Loucy (cell line): ENCODE data around the gene GGCX.

ENCODE experiments used
- H2AFZ ChIP-seq: fragments of 200-600 bp; sonication (generic); 2 replicates; pipeline ENCODE4 v1.6.0; 2016; ENCODE audit warnings: antibody characterized with exemption, mild to moderate bottlenecking, low read length, moderate library complexity
- H3F3A ChIP-seq: fragments of 200-600 bp; 2 replicates; pipeline ENCODE4 v1.6.0; 2016; ENCODE audit warnings: antibody characterized with exemption, low read depth, mild to moderate bottlenecking
- H3K27me3 ChIP-seq: fragments of 200-600 bp; sonication (generic); 2 replicates; pipeline ENCODE4 v1.6.1; 2014; ENCODE audit warnings: low read length, mild to moderate bottlenecking; ENCODE audit not compliant: insufficient read depth, poor library complexity, severe bottlenecking
- H3K36me3 ChIP-seq: fragments of 200-600 bp; sonication (generic); 2 replicates; pipeline ENCODE4 v1.6.1; 2016; ENCODE audit warnings: low read length; ENCODE audit not compliant: insufficient read depth
- H3K4me1 ChIP-seq: fragments of 200-600 bp; sonication (generic); 2 replicates; pipeline ENCODE4 v1.5.1; 2014; ENCODE audit warnings: low read length, mild to moderate bottlenecking; ENCODE audit not compliant: insufficient read depth, poor library complexity, severe bottlenecking
- H3K4me2 ChIP-seq: fragments of 200-600 bp; sonication (generic); 2 replicates; pipeline ENCODE4 v1.6.0; 2014; ENCODE audit warnings: antibody characterized with exemption, low read length, low read depth, mild to moderate bottlenecking; ENCODE audit not compliant: poor library complexity, severe bottlenecking
- H3K4me3 ChIP-seq: fragments of 200-600 bp; sonication (generic); 2 replicates; pipeline ENCODE4 v1.5.1; 2014; ENCODE audit warnings: low read length, mild to moderate bottlenecking, mixed read lengths; ENCODE audit not compliant: poor library complexity, severe bottlenecking
- H3K79me2 ChIP-seq: fragments of 200-600 bp; sonication (generic); 2 replicates; pipeline ENCODE4 v1.6.1; 2014; ENCODE audit warnings: low read length; ENCODE audit not compliant: insufficient read depth
- H3K9ac ChIP-seq: fragments of 200-600 bp; sonication (generic); 2 replicates; pipeline ENCODE4 v1.6.0; 2014; ENCODE audit warnings: mild to moderate bottlenecking, low read depth, low read length, moderate library complexity; ENCODE audit not compliant: poor library complexity, severe bottlenecking
- H3K9me2 ChIP-seq: fragments of 200-600 bp; sonication (generic); replicated peaks from 2 replicates; pipeline ENCODE4 v1.6.1; 2016; ENCODE audit warnings: low read depth, low read length, mixed read lengths
- H3K9me3 ChIP-seq: fragments of 200-600 bp; sonication (generic); 2 replicates; pipeline ENCODE4 v1.6.1; 2014; ENCODE audit warnings: mild to moderate bottlenecking, antibody characterized with exemption, low read length, low read depth; ENCODE audit not compliant: insufficient read depth
- H4K20me1 ChIP-seq: fragments of 200-600 bp; sonication (generic); 2 replicates; pipeline ENCODE4 v1.6.0; 2014; ENCODE audit warnings: antibody characterized with exemption, low read length, mild to moderate bottlenecking; ENCODE audit not compliant: insufficient read depth, poor library complexity, severe bottlenecking
- CTCF ChIP-seq: fragments of 200-600 bp; sonication (generic); conservative IDR thresholded peaks from 2 replicates; pipeline ENCODE4 v1.5.1; 2014; ENCODE audit warnings: mild to moderate bottlenecking, antibody characterized with exemption, low read length
- EZH2phosphoT487 ChIP-seq: fragments of 200-600 bp; IDR thresholded peaks from 2 replicates; pipeline ENCODE4 v1.6.1; 2018; ENCODE audit warnings: antibody characterized with exemption, mild to moderate bottlenecking, moderate library complexity, borderline replicate concordance

Gene GGCX

GRCh38 chr2:85523062-85523902 is 38.0 kb downstream of the GGCX start:
- H4K20me1 ChIP-seq = no peaks in the 10 kb centered on the region
- H3K4me3 ChIP-seq = no peak overlapping the region
- no peaks in the 10 kb centered on the region for H3K27me3 ChIP-seq
- no peak overlapping the region for H3K4me2 ChIP-seq
- H2AFZ ChIP-seq = no peak overlapping the region
- no peaks in the 10 kb centered on the region for H3K9me3 ChIP-seq
- no peaks in the 10 kb centered on the region for H3F3A ChIP-seq
- no peak for TF ChIP-seq EZH2phosphoT487
- TF ChIP-seq CTCF = no peak
- no peaks in the 10 kb centered on the region for H3K79me2 ChIP-seq
- peaks cover 18% of the 10 kb centered on the region for H3K4me1 ChIP-seq
- peak overlapping the region; percentile 60 for H3K9ac ChIP-seq
- no peaks in the 10 kb centered on the region for H3K9me2 ChIP-seq
- H3K36me3 ChIP-seq = no peaks in the 10 kb centered on the region

GRCh38 chr2:85522090-85522647 is 39.1 kb downstream of the GGCX start:
- H3K27me3 ChIP-seq = no peaks in the 10 kb centered on the region
- no peaks in the 10 kb centered on the region for H3K9me3 ChIP-seq
- H3K9me2 ChIP-seq = no peaks in the 10 kb centered on the region
- no peak overlapping the region for H2AFZ ChIP-seq
- peaks cover 18% of the 10 kb centered on the region for H3K4me1 ChIP-seq
- no peaks in the 10 kb centered on the region for H3K36me3 ChIP-seq
- no peak overlapping the region for H3K4me2 ChIP-seq
- H3F3A ChIP-seq = no peaks in the 10 kb centered on the region
- no peaks in the 10 kb centered on the region for H4K20me1 ChIP-seq
- no peak overlapping the region for H3K4me3 ChIP-seq
- H3K9ac ChIP-seq = no peak overlapping the region
- H3K79me2 ChIP-seq = no peaks in the 10 kb centered on the region
- TF ChIP-seq CTCF = no peak
- no peak for TF ChIP-seq EZH2phosphoT487

GRCh38 chr2:85516653-85517389 is 44.5 kb downstream of the GGCX start:
- no peak overlapping the region for H3K4me2 ChIP-seq
- TF ChIP-seq EZH2phosphoT487 (no peak), CTCF (no peak)

More at GRCh38 chr2:85516653-85517389, 44.5 kb downstream of the GGCX start:
- Histone ChIP-seq H3K79me2 (no peaks in the 10 kb centered on the region), H3K27me3 (no peaks in the 10 kb centered on the region), H3F3A (no peaks in the 10 kb centered on the region), H4K20me1 (no peaks in the 10 kb centered on the region), H2AFZ (no peak overlapping the region), H3K4me3 (no peak overlapping the region), H3K36me3 (no peaks in the 10 kb centered on the region), H3K9me2 (no peaks in the 10 kb centered on the region), H3K9ac (no peak overlapping the region), H3K9me3 (no peaks in the 10 kb centered on the region), H3K4me1 (no peaks in the 10 kb centered on the region)
